Activated CD4-positive, alpha-beta T cell treated with anti-CD3 and anti-CD28 coated beads for 48 hours (primary cell): ENCODE results near the gene TK2.
"Not testable (repeated sequence)": the region's sequence is repeated elsewhere in the genome, so short reads cannot be mapped to it uniquely, and the experiment has no call there.

Experiments used
- DNase-seq: peaks from one replicate; pipeline ENCODE4 v3.0.0-alpha.2; 2020

Gene TK2

GRCh38 chr16:66549284-66550131 is at the start of gene TK2:
TK2 (minus strand) TSS chr16:66550122; CDS start chr16:66550061, 61 bp downstream.
- peak; percentile 78 for DNase-seq

- no peak for DNase-seq
These were observed 48.2 kb upstream of the TK2 start for GRCh38 chr16:66598111-66598510.

DNA sequence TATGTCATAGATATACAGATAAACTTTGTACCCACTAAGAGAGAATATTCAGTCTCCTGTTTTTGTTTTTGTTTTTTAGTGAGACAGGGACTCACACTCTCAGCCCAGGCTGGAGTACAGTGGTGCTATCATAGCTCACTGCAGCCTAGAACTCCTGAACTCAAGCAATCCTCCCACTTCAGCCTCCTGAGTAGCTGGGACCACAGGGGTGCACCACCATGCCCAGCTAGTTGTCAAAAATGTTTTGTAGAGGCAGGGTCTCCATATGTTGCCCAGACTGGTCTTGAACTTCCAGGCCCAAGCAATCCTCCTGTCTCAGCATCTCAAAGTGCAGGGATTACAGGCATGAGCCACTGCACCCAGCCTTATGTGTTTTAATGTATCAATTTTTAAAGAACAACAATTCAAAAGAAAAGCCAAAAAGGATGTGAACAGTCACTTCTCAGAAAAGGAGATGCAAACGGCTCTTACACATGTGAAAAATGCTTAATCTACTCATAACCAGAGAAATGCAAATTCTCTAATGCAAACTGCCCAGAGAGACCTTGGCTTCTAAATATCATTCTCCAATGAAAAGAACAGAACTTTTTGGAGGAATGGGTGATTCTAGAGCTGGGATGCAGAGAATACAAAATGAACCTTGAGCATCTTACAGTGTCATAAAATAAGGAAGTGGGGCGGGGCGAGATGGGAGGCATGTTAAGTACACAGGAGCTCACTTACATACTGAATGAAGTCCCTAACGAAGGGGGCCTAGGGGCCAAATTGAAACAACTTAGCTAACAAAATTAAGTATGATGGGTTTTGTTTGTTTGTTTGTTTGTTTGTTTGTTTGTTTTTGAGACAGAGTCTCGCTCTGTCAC is 47.3 kb upstream of the TK2 start:
- no peak for DNase-seq

DNA sequence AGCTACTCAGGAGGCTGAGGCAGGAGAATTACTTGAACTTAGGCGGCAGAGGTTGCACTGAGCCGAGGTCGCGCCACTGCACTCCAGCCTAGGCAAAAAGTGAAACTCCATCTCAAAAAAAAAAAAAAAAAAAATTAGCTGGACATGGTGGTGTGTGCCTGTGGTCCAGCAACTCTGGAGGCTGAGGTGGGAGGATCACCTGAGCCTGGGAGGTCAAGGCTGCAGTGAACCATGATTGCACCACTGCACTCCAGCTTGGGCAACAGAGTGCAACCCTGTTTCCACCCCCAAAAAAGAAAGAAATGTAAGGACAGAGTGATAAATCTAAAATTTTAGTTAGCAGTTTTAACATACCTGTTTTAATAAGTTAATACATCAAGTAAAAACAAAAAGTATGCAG is 46.6 kb upstream of the TK2 start:
- not testable (repeated sequence) for DNase-seq

DNA sequence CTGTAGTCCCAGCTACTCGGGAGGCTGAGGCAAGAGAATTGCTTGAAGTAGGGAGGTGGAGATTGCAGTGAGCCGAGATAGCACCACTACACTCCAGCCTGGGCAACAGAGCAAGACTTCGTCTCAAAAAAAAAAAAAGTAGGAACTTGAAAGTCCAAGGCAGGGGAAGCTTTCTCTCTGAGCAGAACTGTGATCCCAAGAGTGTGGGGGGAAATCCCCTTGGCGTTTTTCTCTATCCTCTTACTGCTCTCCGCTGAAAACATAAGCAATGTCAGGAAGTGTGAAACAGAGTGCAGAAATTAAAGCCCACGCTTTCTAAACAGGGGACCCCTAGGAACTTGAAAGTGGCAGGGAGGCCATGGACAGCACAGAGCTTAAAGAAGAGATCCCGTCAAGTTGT is 44.8 kb upstream of the TK2 start:
- no peak for DNase-seq

DNA sequence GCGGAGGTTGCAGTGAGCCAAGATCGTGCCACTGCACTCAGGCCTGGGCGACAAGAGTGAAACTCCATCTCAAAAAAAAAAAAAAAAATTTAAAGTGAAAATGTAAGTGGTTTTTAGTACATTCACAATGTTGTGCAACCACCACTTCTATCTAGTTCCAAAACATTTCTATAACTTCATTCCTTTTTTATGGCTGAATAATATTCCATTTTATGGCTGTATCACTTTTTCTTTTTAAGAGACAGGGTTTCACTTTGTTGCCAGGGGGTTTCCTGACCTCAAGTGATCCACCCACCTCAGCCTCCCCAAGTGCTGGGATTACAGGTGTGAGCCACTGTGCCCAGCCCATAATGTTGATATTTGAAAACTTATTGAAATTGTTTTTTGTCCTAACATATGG is 42.9 kb upstream of the TK2 start:
- DNase-seq = no peak

GRCh38 chr16:66592241-66592640 is 42.3 kb upstream of the TK2 start:
- DNase-seq = no peak

GRCh38 chr16:66591018-66591417 is 41.1 kb upstream of the TK2 start:
- DNase-seq = no peak

DNA sequence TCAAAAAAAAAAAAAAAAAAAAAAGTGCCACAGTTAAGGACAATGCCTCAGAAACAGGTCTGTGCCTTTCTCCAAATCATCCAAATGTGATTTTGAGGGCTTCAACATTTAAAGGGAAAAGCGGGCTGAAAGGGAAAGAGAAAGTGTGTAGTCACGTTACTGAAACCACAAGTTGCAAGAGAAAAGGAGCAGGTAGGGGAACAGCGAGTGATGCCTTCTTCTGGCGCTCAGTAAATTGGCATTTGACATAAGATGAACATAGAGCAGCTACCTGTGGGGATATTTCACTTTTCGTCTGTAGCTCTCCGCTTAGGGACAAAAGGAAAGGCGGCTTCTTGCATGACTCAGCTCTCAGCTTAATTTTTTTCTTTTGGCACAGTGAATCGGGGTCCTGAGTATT is 40.4 kb upstream of the TK2 start:
- DNase-seq = no peak

DNA sequence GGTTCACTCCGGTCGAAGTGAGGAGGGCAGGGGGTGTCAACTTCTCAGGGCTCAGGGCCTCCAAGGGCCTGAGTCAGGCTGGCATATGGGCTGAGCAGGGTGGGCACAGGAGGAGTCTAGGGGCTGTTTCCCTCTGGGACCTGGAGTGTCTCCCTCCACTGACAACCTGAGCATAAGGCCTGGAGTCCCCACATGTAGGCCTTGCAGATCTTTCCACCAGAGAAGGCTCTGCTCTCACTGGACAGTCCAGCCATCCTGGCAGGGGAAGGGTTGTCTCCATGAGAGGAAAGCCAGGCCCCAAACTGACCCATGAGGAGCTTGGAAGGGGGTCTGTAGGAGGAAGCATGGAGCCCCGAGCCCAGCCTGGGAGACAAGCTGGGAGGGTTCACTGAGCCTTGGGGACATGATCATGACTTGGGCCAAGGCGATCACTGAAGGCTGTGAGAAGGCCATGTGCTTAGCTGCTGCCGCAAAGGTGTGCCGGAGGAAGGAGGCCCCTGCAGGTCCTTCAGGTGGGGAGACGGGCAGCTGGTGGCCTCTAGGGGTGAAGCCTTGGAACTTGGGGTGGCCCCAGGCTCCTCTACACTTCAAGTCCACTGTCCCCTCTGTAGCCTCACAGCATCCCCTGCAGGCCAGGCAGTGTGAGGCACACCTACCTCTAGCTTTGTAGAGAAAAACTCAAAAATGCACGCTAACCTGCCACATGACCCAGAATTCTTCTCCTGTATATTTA is 39.2 kb upstream of the TK2 start:
- DNase-seq = peak; percentile 77

GRCh38 chr16:66587881-66588600 is 38.1 kb upstream of the TK2 start:
- DNase-seq = no peak

DNA sequence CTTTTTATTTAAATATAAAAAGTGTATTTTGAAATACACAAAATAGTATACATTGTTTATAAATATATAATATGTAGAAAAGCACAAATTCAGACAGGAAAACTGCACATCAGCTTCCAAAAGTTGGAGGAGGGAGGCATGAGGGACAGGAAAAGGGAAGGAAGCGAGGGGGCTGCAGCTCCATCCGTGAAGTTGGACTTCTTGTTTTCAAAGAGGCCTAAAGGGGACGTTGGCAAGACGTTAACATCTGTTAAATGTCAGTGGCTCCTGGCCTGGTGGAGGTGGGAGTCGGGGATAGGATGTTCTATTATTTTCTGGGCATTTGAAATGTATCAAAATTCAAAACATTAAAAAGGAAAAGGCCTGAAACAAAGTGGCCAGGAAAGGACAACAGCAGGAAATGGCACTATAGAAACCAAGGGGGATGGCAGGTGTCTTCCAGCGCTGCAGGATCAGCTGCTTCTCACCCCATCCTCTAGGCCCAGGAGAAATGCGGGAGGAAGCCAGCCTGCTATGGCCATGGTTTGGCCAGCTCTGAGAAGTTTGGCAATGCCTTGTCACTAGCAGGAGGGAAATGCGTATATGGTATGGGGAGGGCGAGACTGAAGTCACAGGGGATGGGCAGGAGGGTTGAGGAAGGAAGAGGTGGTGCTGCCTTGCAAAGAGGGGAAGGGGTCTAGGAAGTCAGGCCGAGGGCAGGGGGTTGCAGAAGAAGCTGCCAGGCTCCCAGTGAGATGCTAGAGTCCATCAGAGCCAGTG is 35.7 kb upstream of the TK2 start:
- DNase-seq = no peak

GRCh38 chr16:66581246-66581952 is 31.5 kb upstream of the TK2 start:
- no peak for DNase-seq

DNA sequence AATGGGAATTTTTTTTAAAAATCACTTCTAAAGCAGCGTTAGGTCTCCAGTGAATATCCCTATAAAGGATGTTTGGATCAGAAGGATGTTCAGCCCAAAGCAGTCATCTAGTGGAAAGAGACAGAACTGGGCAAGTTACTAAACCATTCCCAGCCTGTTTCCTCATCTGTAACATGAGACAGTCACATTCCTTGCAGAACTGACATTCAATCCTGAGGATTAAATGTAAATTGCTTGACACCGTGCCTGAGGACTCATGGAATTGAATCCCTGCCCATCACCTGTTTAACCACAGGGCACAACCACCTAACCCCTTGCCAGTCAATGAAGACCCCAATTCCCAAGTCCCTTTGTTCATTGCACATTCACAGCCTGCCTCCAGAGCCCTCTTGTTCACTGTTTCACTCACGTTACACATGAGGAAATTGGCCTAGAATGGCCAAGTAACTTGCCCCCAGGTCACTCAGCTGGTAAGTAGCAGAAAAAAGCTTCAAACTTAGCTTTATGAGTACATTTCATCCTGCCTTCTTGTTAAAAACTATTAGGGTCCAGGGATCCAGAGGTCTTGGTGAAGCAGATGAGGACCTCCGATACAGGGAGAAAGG is 30.8 kb upstream of the TK2 start:
- DNase-seq = no peak

DNA sequence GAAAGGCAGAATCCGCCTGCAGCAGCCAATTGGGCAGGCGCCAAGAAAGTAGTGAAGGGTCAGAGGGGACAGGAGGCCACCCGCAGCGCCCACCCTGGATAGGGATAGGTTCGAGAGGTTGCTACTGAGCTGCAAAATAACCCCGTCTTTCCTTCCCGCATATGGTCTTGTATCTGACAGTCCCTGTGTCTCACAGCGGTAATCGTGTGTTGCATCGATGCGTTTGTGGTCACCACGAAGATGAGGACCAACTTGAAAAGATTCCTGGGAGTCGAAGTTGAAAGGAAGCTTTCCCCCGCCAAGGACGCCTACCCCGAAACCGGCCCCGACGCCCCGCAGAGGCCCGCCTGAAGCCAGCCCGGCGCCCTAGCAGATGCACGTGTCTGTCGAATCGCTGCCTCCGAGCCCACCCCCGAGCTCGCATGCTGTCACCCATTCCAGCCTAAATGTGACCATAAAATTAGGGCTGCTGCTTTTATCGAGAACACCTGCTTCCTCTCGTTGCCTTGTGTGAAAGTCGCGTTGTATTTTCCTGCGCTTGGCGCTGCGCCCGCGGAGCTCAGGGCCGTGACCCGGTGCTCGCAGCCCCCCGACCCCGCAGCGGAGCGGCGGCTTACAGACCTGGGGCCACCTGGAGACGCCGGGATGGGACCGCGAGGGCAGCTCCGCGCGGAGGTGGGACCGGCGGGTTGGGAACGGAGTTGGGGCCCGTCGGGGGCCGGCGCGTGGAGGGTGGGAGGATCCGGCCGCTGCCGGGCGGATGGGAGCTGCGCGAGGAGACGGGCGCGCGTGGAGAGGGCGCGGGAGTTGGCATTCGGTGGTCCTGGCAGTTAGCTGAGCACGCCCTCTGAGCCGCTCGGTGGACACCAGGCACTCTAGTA is 29.0 kb upstream of the TK2 start, which contains the start of gene CMTM2:
CMTM2 (plus strand) TSS at position 813 of the 881 bp plus-strand sequence. CDS start 145 bp downstream, outside the sequence.
- no peak for DNase-seq

DNA sequence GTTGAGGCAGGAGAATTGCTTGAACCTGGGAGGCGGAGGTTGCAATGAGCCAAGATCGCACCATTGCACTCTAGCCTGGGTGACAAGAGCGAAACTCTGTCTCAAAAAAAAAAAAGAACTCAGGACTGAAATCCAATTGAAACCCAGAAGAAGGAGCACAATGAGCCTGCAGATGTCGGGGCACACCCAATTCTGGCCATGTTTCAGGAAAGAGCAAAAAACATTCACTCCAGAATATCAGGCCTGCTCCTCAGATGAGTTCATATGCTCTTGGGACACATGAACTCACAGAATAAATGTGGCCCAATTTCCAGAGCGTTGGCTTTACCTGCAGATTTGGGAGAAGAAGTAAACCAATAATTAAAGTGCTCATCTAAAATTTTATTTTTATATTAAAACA is 26.4 kb upstream of the TK2 start:
- DNase-seq = no peak

DNA sequence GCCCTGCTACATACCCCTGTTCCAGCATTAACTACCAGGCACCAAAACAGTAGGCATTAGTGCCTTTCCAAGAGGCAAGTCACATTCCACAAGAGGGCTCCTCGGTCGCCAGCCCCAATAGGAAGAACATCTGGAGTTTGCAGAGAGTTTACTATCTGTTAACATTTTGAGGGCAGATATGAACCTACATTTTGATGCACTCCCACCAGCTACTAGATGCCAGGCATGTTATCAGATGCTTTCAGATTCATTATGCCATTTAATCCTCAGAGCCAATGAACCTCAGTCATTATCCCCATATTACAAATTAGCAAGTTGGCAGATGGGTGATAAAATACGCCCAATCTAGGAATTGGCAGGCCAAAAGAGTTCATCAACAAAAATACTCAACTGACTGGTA is 25.1 kb upstream of the TK2 start:
- DNase-seq = no peak

GRCh38 chr16:66574531-66574930 is 24.6 kb upstream of the TK2 start:
- DNase-seq = no peak

GRCh38 chr16:66574081-66574480 is 24.2 kb upstream of the TK2 start:
- no peak for DNase-seq

GRCh38 chr16:66572356-66572755 is 22.4 kb upstream of the TK2 start:
- DNase-seq = no peak
